GM23248 (cell line): ENCODE measurements around the gene SKAP1.

Experiments
- EZH2 ChIP-seq: fragments of 200-600 bp; sonication (generic); IDR thresholded peaks from 2 replicates; pipeline ENCODE4 v1.6.1; 2018; ENCODE audit warnings: antibody characterized with exemption, mild to moderate bottlenecking; ENCODE audit not compliant: insufficient read depth, poor library complexity, severe bottlenecking
- EZH2phosphoT487 ChIP-seq: fragments of 200-600 bp; sonication (generic); IDR thresholded peaks from 2 replicates; pipeline ENCODE4 v1.6.1; 2018; ENCODE audit warnings: antibody characterized with exemption, moderate library complexity, mild to moderate bottlenecking, low read depth; ENCODE audit not compliant: insufficient read depth

DNA sequence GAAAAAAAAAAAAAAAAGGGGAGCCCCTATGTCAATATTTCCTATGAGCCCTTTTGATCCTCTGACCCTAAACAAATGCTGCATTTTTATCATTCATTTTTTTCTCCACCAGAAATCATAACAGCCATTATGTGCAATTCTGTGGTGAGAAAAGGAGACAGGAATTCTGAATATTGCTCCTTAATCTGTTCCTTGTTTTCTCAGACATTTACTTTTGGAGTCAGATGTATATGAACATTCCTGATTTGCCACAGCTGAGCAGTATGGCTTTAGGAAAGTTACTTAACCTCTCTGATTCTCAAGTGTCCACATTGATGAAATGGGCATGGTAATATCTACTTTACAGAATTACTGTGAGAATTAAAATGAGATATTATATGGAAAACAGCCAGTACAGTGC is 144.4 kb downstream of the SKAP1 start:
- TF ChIP-seq EZH2phosphoT487 (no peak), EZH2 (no peak)
